Subcutaneous abdominal adipose tissue (tissue), 5 donors: ENCODE measurements around the gene AGL.
A peak's percentile ranks its signal among the peaks of the same experiment; 100 is the strongest.
"Not testable (repeated sequence)": the region's sequence is repeated elsewhere in the genome, so short reads cannot be mapped to it uniquely, and the experiment has no call there.

Experiments used
- H3K27ac ChIP-seq: one replicate; pipeline ENCODE4 v1.7.0; 2013; ENCODE audit warnings: low read depth, mild to moderate bottlenecking, inconsistent platforms, low read length, moderate library complexity
- H3K27me3 ChIP-seq, 5 donors: one replicate each; pipeline ENCODE4 v1.7.0; 2013; ENCODE audit warnings: low read length in 5 of 5, inconsistent platforms in 1 of 5; ENCODE audit not compliant: control insufficient read depth in 5 of 5, insufficient read depth in 4 of 5
- H3K36me3 ChIP-seq, 5 donors: one replicate each; pipeline ENCODE4 v1.7.0; 2013; ENCODE audit warnings: low read length in 5 of 5; ENCODE audit not compliant: control insufficient read depth in 5 of 5, insufficient read depth in 5 of 5
- H3K4me1 ChIP-seq, 5 donors: one replicate each; pipeline ENCODE4 v1.7.0; 2013; ENCODE audit warnings: low read length in 5 of 5, mild to moderate bottlenecking in 3 of 5, moderate library complexity in 1 of 5; ENCODE audit not compliant: control insufficient read depth in 5 of 5, insufficient read depth in 5 of 5
- H3K4me3 ChIP-seq, 5 donors: one replicate each; pipeline ENCODE4 v1.7.0; 2013; ENCODE audit warnings: low read length in 5 of 5, low read depth in 1 of 5
- H3K9ac ChIP-seq, 5 donors: one replicate each; pipeline ENCODE4 v1.7.0; 2013; ENCODE audit warnings: low read length in 5 of 5, mild to moderate bottlenecking in 4 of 5, moderate library complexity in 3 of 5
- H3K9me3 ChIP-seq, 5 donors: one replicate each; pipeline ENCODE4 v1.7.0; 2013; ENCODE audit warnings: low read length in 5 of 5; ENCODE audit not compliant: control insufficient read depth in 5 of 5
- donor health status: healthy.
- donor health status: healthy.
- donor health status: healthy.
- donor health status: healthy.
- donor health status: healthy.

AGL gene

GRCh38 chr1:99850459-99851291 lies 514 bp downstream of the AGL start:
- peaks cover 0 to 34% (median 27%) of the 10 kb centered on the region in 5 donors for H3K4me1 ChIP-seq
- H3K27ac ChIP-seq, result peak overlapping the region; percentile 84
- H3K9me3 ChIP-seq, result no peaks in the 10 kb centered on the region
- no peaks in the 10 kb centered on the region for H3K27me3 ChIP-seq
- peak overlapping the region; percentile 88 to 95 (median 95) for H3K9ac ChIP-seq
- peak overlapping the region; percentile 83 to 98 (median 97) for H3K4me3 ChIP-seq
- no peaks in the 10 kb centered on the region for H3K36me3 ChIP-seq

GRCh38 chr1:99851850-99852454 lies 1.8 kb downstream of the AGL start:
- Histone ChIP-seq H3K9me3 (no peaks in the 10 kb centered on the region), H3K4me3 (peak overlapping the region in 2 of 5 donors; percentile 11 to 15), H3K4me1 (peaks cover 0 to 34% (median 27%) of the 10 kb centered on the region in 5 donors), H3K36me3 (no peaks in the 10 kb centered on the region), H3K9ac (peak overlapping the region in 1 of 5 donors; percentile 19), H3K27me3 (no peaks in the 10 kb centered on the region), H3K27ac (peak overlapping the region; percentile 84)

- Histone ChIP-seq H3K27ac (peak overlapping the region; percentile 84), H3K4me1 (peaks cover 0 to 34% (median 27%) of the 10 kb centered on the region in 5 donors), H3K4me3 (peak overlapping the region in 2 of 5 donors; percentile 11 to 29), H3K27me3 (no peaks in the 10 kb centered on the region), H3K9ac (no peak overlapping the region), H3K9me3 (no peaks in the 10 kb centered on the region), H3K36me3 (no peaks in the 10 kb centered on the region)
Measured at GRCh38 chr1:99852648-99853047, 2.5 kb downstream of the AGL start.

- Histone ChIP-seq H3K27ac (no peak overlapping the region), H3K27me3 (no peaks in the 10 kb centered on the region), H3K4me3 (no peak overlapping the region), H3K36me3 (no peaks in the 10 kb centered on the region), H3K9ac (no peak overlapping the region), H3K9me3 (no peaks in the 10 kb centered on the region), H3K4me1 (peaks cover 0 to 36% (median 11%) of the 10 kb centered on the region in 5 donors)
Measured at GRCh38 chr1:99855914-99856450, 5.8 kb downstream of the AGL start.

GRCh38 chr1:99857041-99857440 lies 6.9 kb downstream of the AGL start:
- not testable (repeated sequence) for H3K27ac ChIP-seq, H3K9ac ChIP-seq, H3K9me3 ChIP-seq, H3K36me3 ChIP-seq, H3K27me3 ChIP-seq, H3K4me3 ChIP-seq
- H3K4me1 ChIP-seq, result peaks cover 0 to 28% (median 8%) of the 10 kb centered on the region in 5 donors

- H3K4me1 ChIP-seq, result peaks cover 0 to 16% (median 2%) of the 10 kb centered on the region in 5 donors
- peaks cover 0 to 6% (median 3%) of the 10 kb centered on the region in 5 donors for H3K36me3 ChIP-seq
- no peaks in the 10 kb centered on the region for H3K27me3 ChIP-seq
- no peak overlapping the region for H3K9ac ChIP-seq
- no peaks in the 10 kb centered on the region for H3K9me3 ChIP-seq
- no peak overlapping the region for H3K4me3 ChIP-seq
- no peak overlapping the region for H3K27ac ChIP-seq
Measured at GRCh38 chr1:99858286-99858685, 8.1 kb downstream of the AGL start.

GRCh38 chr1:99858881-99859280 lies 8.7 kb downstream of the AGL start:
- Histone ChIP-seq H3K36me3 (peaks cover 0 to 6% (median 3%) of the 10 kb centered on the region in 5 donors), H3K9ac (no peak overlapping the region), H3K9me3 (no peaks in the 10 kb centered on the region), H3K27me3 (no peaks in the 10 kb centered on the region), H3K4me1 (peaks cover 0 to 16% (median 0%) of the 10 kb centered on the region in 5 donors), H3K27ac (no peak overlapping the region), H3K4me3 (no peak overlapping the region)

GRCh38 chr1:99860703-99861102 lies 10.5 kb downstream of the AGL start:
- peaks cover 7 to 14% (median 11%) of the 10 kb centered on the region in 5 donors for H3K36me3 ChIP-seq
- H3K4me3 ChIP-seq, result no peak overlapping the region
- no peak overlapping the region for H3K9ac ChIP-seq
- H3K4me1 ChIP-seq, result peaks cover 0 to 16% (median 0%) of the 10 kb centered on the region in 5 donors
- H3K27ac ChIP-seq, result no peak overlapping the region
- H3K9me3 ChIP-seq, result no peaks in the 10 kb centered on the region
- no peaks in the 10 kb centered on the region for H3K27me3 ChIP-seq

- Histone ChIP-seq H3K27me3 (no peaks in the 10 kb centered on the region), H3K9ac (no peak overlapping the region), H3K36me3 (peaks cover 3 to 22% (median 13%) of the 10 kb centered on the region in 5 donors), H3K4me3 (no peak overlapping the region), H3K4me1 (no peaks in the 10 kb centered on the region), H3K9me3 (no peaks in the 10 kb centered on the region), H3K27ac (no peak overlapping the region)
Measured at GRCh38 chr1:99867682-99868081, 17.5 kb downstream of the AGL start.

GRCh38 chr1:99869304-99869703 lies 19.1 kb downstream of the AGL start:
- H3K27me3 ChIP-seq, result no peaks in the 10 kb centered on the region
- H3K27ac ChIP-seq, result no peak overlapping the region
- no peak overlapping the region for H3K9ac ChIP-seq
- H3K4me1 ChIP-seq, result no peaks in the 10 kb centered on the region
- no peaks in the 10 kb centered on the region for H3K9me3 ChIP-seq
- peaks cover 1 to 20% (median 9%) of the 10 kb centered on the region in 5 donors for H3K36me3 ChIP-seq
- H3K4me3 ChIP-seq, result no peak overlapping the region
